Stimulated activated CD4-positive, alpha-beta T cell treated with anti-CD3 and anti-CD28 coated beads, Interleukin-1b, Interleukin-23, amount 100 ng/mL, for 48 hours (primary cell): Measurements from ENCODE around the gene CAPN13.

ENCODE experiments used
- DNase-seq: peaks from one replicate; pipeline ENCODE4 v3.0.0-alpha.2; 2020

The CAPN13 gene

GRCh38 chr2:30784682-30785081, 22.6 kb downstream of the CAPN13 start:
- no peak for DNase-seq

GRCh38 chr2:30781961-30782533, 25.2 kb downstream of the CAPN13 start:
- no peak for DNase-seq

- DNase-seq = no peak
Observed at GRCh38 chr2:30781451-30781850, 25.8 kb downstream of the CAPN13 start.

- no peak for DNase-seq
Observed at GRCh38 chr2:30780776-30781330, 26.4 kb downstream of the CAPN13 start.

- no peak for DNase-seq
Observed at GRCh38 chr2:30778611-30779010, 28.6 kb downstream of the CAPN13 start.

GRCh38 chr2:30777661-30778505, 29.4 kb downstream of the CAPN13 start:
- no peak for DNase-seq

GRCh38 chr2:30776831-30777635, 30.2 kb downstream of the CAPN13 start:
- no peak for DNase-seq

- DNase-seq = no peak
Observed at GRCh38 chr2:30775833-30776232, 31.4 kb downstream of the CAPN13 start.

GRCh38 chr2:30772021-30772705, 35.1 kb downstream of the CAPN13 start:
- DNase-seq = no peak

GRCh38 chr2:30770816-30771576, 36.2 kb downstream of the CAPN13 start:
- no peak for DNase-seq

GRCh38 chr2:30769891-30770462, 37.3 kb downstream of the CAPN13 start:
- no peak for DNase-seq

GRCh38 chr2:30769481-30769780, 37.8 kb downstream of the CAPN13 start:
- DNase-seq = no peak

GRCh38 chr2:30768708-30769480, 38.4 kb downstream of the CAPN13 start:
- DNase-seq = no peak

- no peak for DNase-seq
Observed at GRCh38 chr2:30768036-30768686, 39.1 kb downstream of the CAPN13 start.

- no peak for DNase-seq
Observed at GRCh38 chr2:30766666-30767065, 40.6 kb downstream of the CAPN13 start.

- no peak for DNase-seq
Observed at GRCh38 chr2:30765876-30766470, 41.3 kb downstream of the CAPN13 start.

GRCh38 chr2:30765191-30765590, 42.1 kb downstream of the CAPN13 start:
- DNase-seq = no peak

GRCh38 chr2:30764021-30764800, 43.0 kb downstream of the CAPN13 start:
- DNase-seq = no peak

GRCh38 chr2:30763151-30763660, 44.0 kb downstream of the CAPN13 start:
- DNase-seq = no peak
